AG04450 (cell line): ENCODE data around the gene TLX3. TPM values are rescaled to one million over a fixed set of nuclear protein-coding genes. Genes with fewer than 3 reads are reported as not detected.

Experiments
- CTCF ChIA-PET: fragments of 300-600, 350-600 bp; formaldehyde crosslinking; extraction: SDS; loops from one replicate; lab custom pipeline; 2022; ENCODE audit warnings: antibody characterized with exemption, inconsistent platforms; lab: Charles Lee
- POLR2A ChIA-PET: fragments of 350-600 bp; formaldehyde crosslinking; extraction: SDS; loops from one replicate; lab custom pipeline; 2021; ENCODE audit warnings: antibody characterized with exemption, inconsistent platforms; lab: Yijun Ruan, JAX
- DNase-seq: peaks from one replicate; pipeline ENCODE4 v3.0.0-alpha.2; 2011; ENCODE audit warnings: low read depth, low spot score
- H3K27ac ChIP-seq: one replicate; pipeline ENCODE4 v1.5.1; 2012; ENCODE audit warnings: low read depth, low read length, control low read depth
- H3K27me3 ChIP-seq: one replicate; pipeline ENCODE4 v1.6.0; 2012; ENCODE audit warnings: low read length; ENCODE audit not compliant: control insufficient read depth, insufficient read depth
- H3K4me3 ChIP-seq: 2 replicates; pipeline ENCODE4 v1.5.1; 2011; ENCODE audit warnings: mild to moderate bottlenecking, low read depth, low read length, control low read depth
- H3K9me3 ChIP-seq: 2 replicates; pipeline ENCODE4 v1.5.1; 2012; ENCODE audit warnings: low read length; ENCODE audit not compliant: control insufficient read depth, insufficient read depth
- CTCF ChIP-seq: IDR thresholded peaks from 2 replicates; pipeline ENCODE4 v1.5.1; 2011; ENCODE audit warnings: low read depth, low read length, control low read depth, inconsistent platforms
- polyA minus RNA-seq: library from RNA; depleted of rRNA, polyadenylated mRNA; stranded (reverse); fragments of >200 nt; gene quantifications from 2 replicates; pipeline ENCODE4 v1.2.3, GENCODE V29; 2011; rRNA and poly(A)+ RNA removed
- polyA plus RNA-seq: library from polyadenylated mRNA; depleted of rRNA; stranded (reverse); fragments of >200 nt; gene quantifications from 2 replicates; pipeline ENCODE4 v1.2.3, GENCODE V29; 2011; rRNA removed

The TLX3 gene
- polyA plus RNA-seq (not detected in 2 replicates), polyA minus RNA-seq (not detected in 2 replicates)

DNA sequence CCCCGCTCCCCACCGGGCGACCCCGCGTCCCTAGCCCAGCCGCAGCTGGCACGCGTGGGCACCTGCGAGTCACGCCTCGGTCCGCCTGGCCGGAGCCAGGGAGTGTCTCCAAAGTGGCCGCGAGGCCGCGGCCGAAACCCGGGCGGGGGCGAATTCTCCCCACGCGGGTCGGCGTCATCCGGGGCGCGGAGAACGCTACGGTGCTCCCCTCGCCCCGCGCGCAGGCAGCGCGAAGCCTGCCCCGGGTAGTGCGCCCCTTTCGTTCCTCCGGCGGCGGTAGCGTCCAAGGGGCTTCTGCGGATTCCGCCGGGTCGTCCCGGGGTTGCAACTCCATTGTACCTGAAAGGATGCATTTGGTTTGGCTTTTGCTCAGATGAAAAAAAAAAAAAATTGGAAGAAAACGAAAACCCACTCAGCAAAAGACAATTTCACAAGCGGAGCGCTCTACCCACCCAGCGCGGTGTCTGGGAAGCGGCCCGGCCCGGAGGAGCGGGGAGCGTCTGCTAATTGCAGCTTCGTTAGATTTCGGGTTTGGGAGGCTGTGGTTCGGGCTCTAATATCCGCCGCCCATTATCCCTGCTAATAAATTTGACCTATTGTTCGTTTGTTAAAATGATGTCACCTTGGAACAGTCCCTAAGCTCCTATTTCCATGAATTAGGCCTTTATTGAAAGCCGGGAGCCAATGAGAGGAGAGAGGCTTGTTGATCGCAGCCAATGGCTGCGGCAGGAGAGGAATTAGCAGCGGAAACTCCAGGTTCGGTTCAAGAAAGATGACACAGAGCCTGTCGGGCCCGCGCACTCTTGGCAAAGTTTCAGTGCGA lies at the start of gene TLX3:
TSS of gene TLX3 (plus strand) at position 796 of the 823 bp plus-strand sequence. CDS start 118 bp downstream, outside the sequence.
- Histone ChIP-seq H3K4me3 (no peak within 1 kb of the TSS), H3K9me3 (peaks cover 17% of the 10 kb centered on the region; the same call in 1 of the 2 replicates), H3K27me3 (peaks cover 91% of the 10 kb centered on the region), H3K27ac (no peak within 1 kb of the TSS)
- POLR2A ChIA-PET = no interaction called here
- DNase-seq = no peak
- CTCF ChIA-PET = no interaction called here
- TF ChIP-seq CTCF = no peak

GRCh38 chr5:171261361-171261760 lies 47.7 kb upstream of the TLX3 start:
- H3K27ac ChIP-seq = no peak overlapping the region
- H3K27me3 ChIP-seq = no peaks in the 10 kb centered on the region
- no peak for TF ChIP-seq CTCF
- DNase-seq = no peak
- H3K9me3 ChIP-seq = no peaks in the 10 kb centered on the region
- ChIA-PET CTCF (interaction anchor here (1.2 kb wide), 1 partner anchor 76 kb away, joined by 3 read pairs; no protein-coding TSS in a partner anchor), POLR2A (no interaction called here)
- no peak overlapping the region for H3K4me3 ChIP-seq

DNA sequence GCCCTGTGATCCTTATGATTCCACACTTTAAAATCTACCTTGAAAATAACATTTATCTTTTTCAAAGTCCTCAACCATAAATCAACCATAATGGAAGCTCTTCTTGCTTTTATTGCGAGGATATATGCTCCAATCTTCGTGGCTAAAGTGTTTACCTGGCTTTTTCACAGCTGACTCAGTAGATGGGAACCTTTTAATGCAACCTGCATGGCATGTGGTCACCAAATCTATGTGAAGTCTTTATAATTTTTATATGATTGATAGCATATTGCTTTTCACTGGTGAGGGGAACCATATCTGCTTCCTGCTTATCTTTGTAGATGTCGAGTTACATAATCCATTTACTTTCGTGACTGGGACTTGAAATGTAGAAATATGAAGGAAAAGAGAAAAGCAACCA lies 47.1 kb upstream of the TLX3 start:
- POLR2A ChIA-PET = no interaction called here
- no peak overlapping the region for H3K27ac ChIP-seq
- no peaks in the 10 kb centered on the region for H3K9me3 ChIP-seq
- no peak for DNase-seq
- H3K27me3 ChIP-seq = no peaks in the 10 kb centered on the region
- H3K4me3 ChIP-seq = no peak overlapping the region
- no peak for TF ChIP-seq CTCF
- CTCF ChIA-PET = interaction anchor here (1.2 to 1.3 kb wide), 2 partner anchors 54 to 75 kb away, joined by 3 to 5 read pairs; no protein-coding TSS in a partner anchor

DNA sequence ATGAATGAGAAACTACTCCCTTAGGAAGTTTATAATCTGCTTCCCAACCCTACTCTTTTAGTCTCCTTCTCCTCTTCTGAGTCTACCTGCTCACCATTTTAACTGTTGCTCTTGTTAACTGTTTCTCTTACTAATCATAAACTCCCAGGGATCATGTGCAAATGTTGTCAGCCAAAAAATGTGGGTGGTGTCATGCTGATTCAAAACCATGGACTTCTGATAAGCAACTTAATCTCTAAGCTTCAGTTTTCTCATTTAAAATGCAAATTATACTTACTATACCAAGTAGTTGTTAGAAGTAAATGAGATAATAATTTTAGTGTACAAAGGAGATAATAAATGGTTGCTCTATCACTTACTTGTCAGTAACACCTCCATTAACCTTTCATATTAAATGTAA lies 45.9 kb upstream of the TLX3 start:
- CTCF ChIA-PET = interaction anchor here (1.3 kb wide), 1 partner anchor 56 kb away, joined by 5 read pairs; no protein-coding TSS in a partner anchor
- no peak for TF ChIP-seq CTCF
- Histone ChIP-seq H3K4me3 (no peak overlapping the region), H3K9me3 (no peaks in the 10 kb centered on the region), H3K27me3 (no peaks in the 10 kb centered on the region), H3K27ac (no peak overlapping the region)
- POLR2A ChIA-PET = no interaction called here
- no peak for DNase-seq

- ChIA-PET POLR2A (no interaction called here), CTCF (interaction anchor here (1.5 kb wide), 1 partner anchor 58 kb away, joined by 5 read pairs; no protein-coding TSS in a partner anchor)
- Histone ChIP-seq H3K9me3 (no peaks in the 10 kb centered on the region), H3K4me3 (no peak overlapping the region), H3K27me3 (no peaks in the 10 kb centered on the region), H3K27ac (no peak overlapping the region)
- no peak for DNase-seq
- no peak for TF ChIP-seq CTCF
Observed at GRCh38 chr5:171264843-171265242, 44.2 kb upstream of the TLX3 start.
